SKM-1 (cell line): ENCODE results near the gene IRS1.

Experiments used
- DNase-seq: peaks from one replicate; lab custom pipeline; 2025; ENCODE audit not compliant: unreplicated experiment; lab: John Stamatoyannopoulos, UW

IRS1 gene

GRCh38 chr2:226728996-226729395 is 70.6 kb downstream of the IRS1 start:
- no peak for DNase-seq

- DNase-seq: no peak
These were observed 72.4 kb downstream of the IRS1 start for GRCh38 chr2:226727251-226727650.

GRCh38 chr2:226726546-226726945 is 73.1 kb downstream of the IRS1 start:
- DNase-seq: no peak

DNA sequence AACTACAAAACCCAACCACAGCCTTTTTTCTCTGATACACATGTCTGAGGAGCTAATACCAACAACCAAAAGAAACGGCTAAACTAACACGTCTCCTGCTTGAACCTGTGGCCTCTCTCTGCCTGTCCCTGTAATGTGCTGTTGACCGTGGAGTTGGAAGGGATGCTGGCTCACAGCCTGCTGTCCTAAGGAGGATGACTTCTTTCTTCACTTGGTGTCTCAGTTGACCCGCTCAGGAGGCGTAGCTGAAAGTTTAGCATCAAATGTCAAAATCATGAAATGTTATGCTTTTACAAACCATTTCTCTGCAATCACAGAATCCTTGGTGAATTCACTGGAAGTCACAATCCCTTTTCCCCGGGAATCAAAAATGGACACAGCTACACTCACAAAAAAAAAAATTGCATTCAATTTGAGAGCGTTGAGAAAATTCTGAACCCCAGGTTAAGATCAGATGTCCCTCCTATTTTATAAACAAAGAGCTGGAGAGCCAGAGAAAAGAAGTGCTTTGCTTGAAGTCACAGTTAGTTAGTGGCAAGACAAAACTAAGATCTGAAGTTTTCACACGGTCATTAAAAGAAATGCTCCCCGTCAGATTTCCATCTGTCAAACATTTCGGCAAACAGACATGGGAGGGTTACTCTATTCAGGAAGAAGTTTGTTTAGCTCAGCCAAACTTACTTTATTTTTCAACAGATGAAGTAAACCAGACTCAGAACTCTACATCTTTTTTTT is 74.3 kb downstream of the IRS1 start:
- no peak for DNase-seq

GRCh38 chr2:226721541-226721940 is 78.1 kb downstream of the IRS1 start:
- no peak for DNase-seq

DNA sequence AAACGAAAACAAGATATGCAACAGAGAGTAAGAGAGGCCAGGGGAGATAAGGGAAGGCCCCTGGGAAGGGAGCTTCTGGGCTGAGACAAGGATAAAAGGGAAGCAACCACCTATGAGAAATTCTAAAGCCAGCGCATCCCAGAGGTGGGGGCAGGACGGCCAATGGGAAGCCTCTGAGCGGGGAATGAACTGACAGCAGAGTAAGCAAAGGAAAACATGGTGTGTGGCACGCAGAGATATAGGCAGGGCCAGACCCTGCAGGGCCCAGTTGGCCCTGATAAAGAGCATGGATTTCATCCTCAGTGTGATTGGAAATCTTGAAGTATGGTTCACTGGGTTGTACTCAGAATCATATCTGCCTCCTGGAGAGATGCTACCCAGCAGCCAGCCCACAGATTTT is 78.7 kb downstream of the IRS1 start:
- DNase-seq: no peak

GRCh38 chr2:226717719-226718118 is 81.9 kb downstream of the IRS1 start:
- DNase-seq: no peak

- DNase-seq: no peak
These were observed 83.5 kb downstream of the IRS1 start for GRCh38 chr2:226716126-226716525.

DNA sequence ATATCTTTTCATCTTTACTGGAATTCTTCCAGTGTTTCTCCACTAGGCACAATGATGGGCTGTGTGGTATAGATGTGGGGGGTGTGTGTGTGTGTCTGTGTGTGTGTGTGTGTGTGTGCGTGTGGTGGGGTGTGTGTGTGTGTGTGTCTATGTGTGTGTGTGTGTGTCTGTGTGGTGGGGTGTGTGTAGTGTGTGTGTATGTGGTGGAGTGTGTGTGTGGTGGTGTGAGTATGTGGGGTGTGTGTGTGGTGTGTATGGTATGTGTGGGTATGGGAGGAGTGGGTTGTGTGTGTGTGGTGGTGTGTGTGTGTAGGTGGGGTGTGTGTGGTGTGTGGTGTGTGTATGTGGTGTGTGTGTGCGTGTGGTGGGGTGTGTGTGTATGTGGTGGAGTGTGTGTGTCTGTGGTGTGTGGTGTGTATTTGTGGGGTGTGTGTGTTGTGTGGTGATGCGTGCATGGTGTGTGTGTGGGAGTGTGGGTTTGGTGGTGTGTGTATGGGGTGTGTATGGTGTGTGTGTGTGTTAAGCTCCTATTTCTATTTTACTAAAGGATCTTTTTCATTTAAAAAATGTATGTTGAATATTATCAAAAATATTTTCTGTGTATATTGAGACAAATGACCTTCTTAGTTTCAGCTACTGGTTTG is 84.2 kb downstream of the IRS1 start:
- DNase-seq: no peak

DNA sequence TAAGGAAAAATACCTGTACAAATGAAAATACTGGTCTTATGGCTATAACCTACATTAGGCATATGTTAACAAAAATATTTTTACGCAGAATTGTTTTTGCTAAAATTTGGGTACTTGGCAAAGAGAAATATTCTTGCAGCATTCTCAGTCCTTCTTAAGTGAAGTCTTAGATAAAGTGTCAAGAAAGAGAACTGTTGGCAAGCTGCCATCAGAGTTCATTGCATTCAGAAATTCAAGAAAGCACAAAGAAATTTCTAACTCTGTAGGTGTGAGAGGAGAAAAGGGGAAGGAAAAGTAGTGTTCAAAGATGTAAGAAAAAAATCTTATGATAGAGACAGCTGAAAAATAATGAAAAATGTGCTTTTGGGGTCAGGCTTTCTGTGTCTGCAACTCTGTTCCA is 86.7 kb downstream of the IRS1 start:
- no peak for DNase-seq

DNA sequence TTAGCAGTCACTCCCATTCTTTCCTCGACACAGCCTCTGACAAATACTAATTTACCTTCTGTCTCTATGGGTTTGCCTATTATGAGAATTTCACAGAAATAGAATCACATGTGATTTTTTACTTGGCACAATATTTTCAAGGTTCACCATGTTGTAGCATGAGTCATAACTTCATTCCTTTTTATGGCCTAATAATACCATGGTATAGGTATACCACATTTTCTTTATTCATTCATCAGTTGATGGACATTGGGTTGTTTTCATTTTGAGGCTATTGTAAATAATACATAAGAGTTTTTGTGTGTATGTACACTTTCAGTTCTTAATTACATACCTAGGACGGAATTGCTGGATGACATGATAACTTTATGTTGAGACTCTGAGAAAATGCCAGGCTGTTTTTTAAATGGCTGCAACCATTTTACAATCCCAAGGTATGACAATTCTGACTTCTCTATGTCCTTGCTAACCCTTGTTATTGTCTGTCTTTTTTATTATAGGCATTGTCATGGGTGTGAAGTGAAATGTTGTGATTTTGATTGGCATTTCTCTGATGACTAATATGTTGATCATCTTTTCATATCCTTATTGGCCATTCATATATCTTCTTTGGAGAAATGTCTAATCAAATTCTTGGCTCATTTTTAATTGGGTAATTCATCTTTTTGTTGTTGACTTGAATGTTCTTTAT is 87.9 kb downstream of the IRS1 start:
- no peak for DNase-seq

GRCh38 chr2:226707499-226707898 is 92.1 kb downstream of the IRS1 start:
- DNase-seq: no peak

- DNase-seq: no peak
These were observed 93.7 kb downstream of the IRS1 start for GRCh38 chr2:226705965-226706364.

DNA sequence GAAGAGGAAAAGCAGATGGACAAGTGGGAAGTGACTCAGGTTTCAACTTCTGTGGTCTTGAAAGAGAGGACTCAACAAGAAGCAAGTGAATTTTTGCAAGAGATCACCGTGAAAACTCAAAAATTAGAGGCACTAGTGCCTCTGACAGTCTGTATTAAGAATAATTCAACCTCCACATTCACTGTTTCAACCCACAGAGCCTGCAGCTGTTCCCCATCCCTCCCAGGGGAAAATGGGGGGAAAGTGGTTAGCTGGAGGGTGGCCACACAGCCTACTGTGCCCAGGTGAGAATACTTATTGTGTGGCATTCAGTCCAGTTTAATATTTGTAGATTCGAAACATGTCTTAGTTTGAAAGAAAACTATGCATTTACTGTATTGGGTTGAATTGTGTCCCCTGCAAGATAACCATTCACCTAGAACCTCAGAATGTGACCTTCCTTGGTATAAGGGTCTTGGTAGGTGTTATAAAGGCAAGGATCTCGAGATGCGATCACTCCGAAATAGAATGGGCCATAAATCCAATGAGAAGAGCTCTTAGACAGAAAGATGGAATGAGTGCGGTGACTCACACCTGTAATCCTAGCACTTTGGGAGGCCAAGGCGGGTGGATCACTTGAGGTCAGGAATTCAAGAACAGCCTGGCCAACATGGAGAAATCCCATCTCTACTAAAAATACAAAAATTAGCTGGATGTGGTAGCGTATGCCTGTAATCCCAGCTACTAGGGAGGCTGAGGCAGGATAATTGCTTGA is 94.3 kb downstream of the IRS1 start:
- no peak for DNase-seq

GRCh38 chr2:226703514-226703913 is 96.1 kb downstream of the IRS1 start:
- no peak for DNase-seq

- DNase-seq: no peak
These were observed 97.2 kb downstream of the IRS1 start for GRCh38 chr2:226702376-226702775.

DNA sequence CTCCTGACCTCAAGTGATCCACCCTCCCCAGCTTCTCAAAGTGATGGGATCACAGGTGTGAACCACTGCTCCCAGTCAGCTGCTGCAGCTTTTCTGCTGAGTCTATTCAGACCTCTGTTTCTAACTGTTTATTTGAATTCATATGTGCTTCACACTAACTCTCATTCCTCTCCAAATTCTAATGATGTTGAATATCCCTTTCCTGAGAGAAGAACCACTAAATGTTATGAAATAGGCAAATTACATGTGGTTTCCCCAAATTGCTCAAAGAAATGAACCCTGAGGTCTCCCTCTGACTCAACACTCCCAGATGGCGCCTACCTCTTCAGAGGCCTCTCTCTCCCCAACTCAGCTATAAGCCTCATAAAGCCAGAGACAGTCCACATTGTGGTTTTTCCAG is 98.6 kb downstream of the IRS1 start:
- peak; percentile 69 for DNase-seq

DNA sequence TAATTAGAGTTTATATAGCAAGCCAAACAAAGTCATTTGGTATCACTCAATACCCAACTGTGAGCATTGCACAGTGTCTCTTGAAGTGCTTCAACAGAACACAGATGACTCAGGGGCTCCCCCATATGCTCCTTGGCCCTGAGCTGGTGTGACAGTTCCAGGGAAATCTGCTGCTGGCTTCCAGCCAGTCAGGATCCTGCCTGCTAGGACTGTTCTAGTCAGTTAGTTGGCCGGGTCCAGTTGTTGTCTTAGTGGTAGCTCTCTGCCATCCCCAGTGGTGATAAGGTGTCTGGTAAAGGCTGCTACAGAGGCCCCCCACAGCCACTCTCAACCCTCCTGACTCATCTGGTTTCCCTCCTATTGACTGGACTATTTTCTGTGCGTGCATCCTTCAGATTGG is 100.3 kb downstream of the IRS1 start:
- no peak for DNase-seq

- no peak for DNase-seq
These were observed 100.9 kb downstream of the IRS1 start for GRCh38 chr2:226698671-226699070.

GRCh38 chr2:226694586-226695284 is 104.9 kb downstream of the IRS1 start:
- no peak for DNase-seq

DNA sequence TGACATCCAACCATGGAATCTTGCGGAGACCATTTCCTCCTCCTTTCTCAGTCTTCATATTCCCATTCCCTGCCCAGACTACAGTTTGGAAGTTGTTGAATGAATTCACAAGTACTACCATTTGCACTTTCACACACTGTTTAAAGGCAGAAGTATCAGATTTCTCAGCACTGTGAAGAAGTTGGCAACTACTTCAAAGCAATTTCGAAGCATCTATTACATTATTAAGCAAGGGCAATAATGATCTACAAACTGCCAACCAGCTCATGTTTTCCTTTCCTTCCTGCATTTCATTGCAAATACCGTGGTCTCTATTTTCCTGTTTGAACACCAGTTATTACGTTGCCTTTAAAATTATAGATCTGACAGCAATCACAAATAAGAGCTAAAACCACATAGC is 105.5 kb downstream of the IRS1 start:
- no peak for DNase-seq
